GM19238 (cell line): ENCODE data around the gene RRAD.
"Not testable (repeated sequence)": the region's sequence is repeated elsewhere in the genome, so short reads cannot be mapped to it uniquely, and the experiment has no call there.

Experiments
- DNase-seq: peaks from one replicate; pipeline ENCODE4 v3.0.0; 2011; ENCODE audit warnings: low spot score; ENCODE audit not compliant: insufficient read length

RRAD gene

GRCh38 chr16:66950971-66951790 is 25.8 kb upstream of the RRAD start:
- DNase-seq: no peak

- no peak for DNase-seq
Measured at GRCh38 chr16:66950437-66950836, 25.1 kb upstream of the RRAD start.

- no peak for DNase-seq
Measured at GRCh38 chr16:66949472-66949871, 24.1 kb upstream of the RRAD start.

- DNase-seq: no peak
Measured at GRCh38 chr16:66948837-66949225, 23.5 kb upstream of the RRAD start.

GRCh38 chr16:66948134-66948836 is 22.9 kb upstream of the RRAD start:
- DNase-seq: no peak

- peak; percentile 73 for DNase-seq
Measured at GRCh38 chr16:66947302-66948065, 22.1 kb upstream of the RRAD start.

- DNase-seq: no peak
Measured at GRCh38 chr16:66946974-66947301, 21.6 kb upstream of the RRAD start.

- DNase-seq: no peak
Measured at GRCh38 chr16:66946541-66946940, 21.2 kb upstream of the RRAD start.

- no peak for DNase-seq
Measured at GRCh38 chr16:66945939-66946338, 20.6 kb upstream of the RRAD start.

- DNase-seq: not testable (repeated sequence)
Measured at GRCh38 chr16:66944971-66945370, 19.6 kb upstream of the RRAD start.

GRCh38 chr16:66944054-66944441 is 18.7 kb upstream of the RRAD start:
- DNase-seq: no peak

GRCh38 chr16:66943426-66944053 is 18.2 kb upstream of the RRAD start:
- no peak for DNase-seq

- DNase-seq: no peak
Measured at GRCh38 chr16:66942981-66943380, 17.6 kb upstream of the RRAD start.

GRCh38 chr16:66940236-66940635 is 14.9 kb upstream of the RRAD start:
- no peak for DNase-seq

- DNase-seq: no peak
Measured at GRCh38 chr16:66939366-66939765, 14.0 kb upstream of the RRAD start.

GRCh38 chr16:66937725-66938337 is 12.5 kb upstream of the RRAD start:
- DNase-seq: no peak

GRCh38 chr16:66936889-66937554 is 11.7 kb upstream of the RRAD start:
- DNase-seq: no peak

- DNase-seq: no peak
Measured at GRCh38 chr16:66936462-66936861, 11.1 kb upstream of the RRAD start.

- no peak for DNase-seq
Measured at GRCh38 chr16:66935314-66936011, 10.1 kb upstream of the RRAD start, which contains the start of gene CES2. TSS of gene CES2 (plus strand) at chr16:66935516. CDS start at chr16:66935636, 120 bp downstream.

GRCh38 chr16:66934839-66935313 is 9.5 kb upstream of the RRAD start:
- DNase-seq: not testable (repeated sequence)
